Left renal cortex interstitium (tissue), 4 donors: ENCODE results near the gene NDUFAF3. TPM values are rescaled to one million over a fixed set of nuclear protein-coding genes. Genes with fewer than 3 reads are reported as not detected.

Experiments
- DNase-seq, 4 donors: peaks; one replicate each; pipeline ENCODE4 v3.0.0-alpha.2; 2013; ENCODE audit warnings: low read depth in 4 of 4, low spot score in 2 of 4, missing footprints in 1 of 4
- polyA plus RNA-seq, 4 donors: library from polyadenylated mRNA; unstranded; fragments of 120-200 nt; gene quantifications; one replicate each; pipeline ENCODE4 v1.2.1, GENCODE V29; 2013; ENCODE audit not compliant: insufficient read length in 4 of 4

Gene NDUFAF3
- polyA plus RNA-seq, 4 donors, result 60.5 to 91.6 (median 74.7) TPM

GRCh38 chr3:49032646-49033304 is 10.9 kb downstream of the NDUFAF3 start:
- DNase-seq, result no peak

- no peak for DNase-seq
Measured at GRCh38 chr3:49034650-49035049, 12.7 kb downstream of the NDUFAF3 start.

- DNase-seq, result no peak
Measured at GRCh38 chr3:49035281-49035680, 13.4 kb downstream of the NDUFAF3 start.

GRCh38 chr3:49053543-49053942 is 31.6 kb downstream of the NDUFAF3 start:
- no peak for DNase-seq

GRCh38 chr3:49054344-49054862 is 32.5 kb downstream of the NDUFAF3 start:
- DNase-seq, result no peak

- no peak for DNase-seq
Measured at GRCh38 chr3:49057268-49057667, 35.3 kb downstream of the NDUFAF3 start.

GRCh38 chr3:49058011-49058410 is 36.1 kb downstream of the NDUFAF3 start:
- no peak for DNase-seq

Other genes with a start within 250 kb of the NDUFAF3 start
- 10 to 100 TPM; 38.3 to 47.7 (median 42.8) TPM for gene PRKAR2A, start 174.2 kb upstream of the NDUFAF3 start, polyA plus RNA-seq
- 10 to 100 TPM; 16.8 to 20.8 (median 18.2) TPM for gene SLC25A20, start 123.2 kb upstream of the NDUFAF3 start, polyA plus RNA-seq
- 10 to 100 TPM; 57.0 to 99.7 (median 78.8) TPM for gene ARIH2, start 103.3 kb upstream of the NDUFAF3 start, polyA plus RNA-seq
- 10 to 100 TPM; 44.9 to 55.0 (median 50.2) TPM for gene P4HTM, start 31.9 kb upstream of the NDUFAF3 start, polyA plus RNA-seq
- gene WDR6, start 14.7 kb upstream of the NDUFAF3 start, polyA plus RNA-seq, result 100 to 1,000 TPM; 155 to 242 (median 204) TPM
- gene DALRD3, start 3.5 kb upstream of the NDUFAF3 start, polyA plus RNA-seq, result 10 to 100 TPM; 71.4 to 77.9 (median 74.9) TPM
- gene IMPDH2, start 7.3 kb downstream of the NDUFAF3 start, polyA plus RNA-seq, result 100 to 1,000 TPM; 206 to 227 (median 217) TPM
- 10 to 100 TPM; 77.5 to 97.9 (median 82.8) TPM for gene QRICH1, start 72.0 kb downstream of the NDUFAF3 start, polyA plus RNA-seq
- 100 to 1,000 TPM; 286 to 312 (median 308) TPM for gene QARS1, start 82.6 kb downstream of the NDUFAF3 start, polyA plus RNA-seq
- 10 to 100 TPM; 55.2 to 63.2 (median 59.1) TPM for gene USP19, start 98.7 kb downstream of the NDUFAF3 start, polyA plus RNA-seq
- 100 to 1,000 TPM; 362 to 429 (median 394) TPM for gene LAMB2, start 110.9 kb downstream of the NDUFAF3 start, polyA plus RNA-seq
- 10 to 100 TPM; 23.4 to 34.1 (median 27.7) TPM for gene CCDC71, start 144.2 kb downstream of the NDUFAF3 start, polyA plus RNA-seq
- gene KLHDC8B, start 149.5 kb downstream of the NDUFAF3 start, polyA plus RNA-seq, result 10 to 100 TPM; 41.0 to 48.2 (median 47.9) TPM